Erythroblast (primary cell): Measurements from ENCODE around the gene RAB28.

Source experiments
- GATA1 ChIP-seq: IDR thresholded peaks from 2 replicates; pipeline ENCODE4 v1.6.1; 2011; ENCODE audit warnings: low read depth, mild to moderate bottlenecking, control low read depth, low read length, moderate library complexity
- POLR2A ChIP-seq: IDR thresholded peaks from 2 replicates; pipeline ENCODE4 v1.6.1; 2011; ENCODE audit warnings: mild to moderate bottlenecking, low read length

DNA sequence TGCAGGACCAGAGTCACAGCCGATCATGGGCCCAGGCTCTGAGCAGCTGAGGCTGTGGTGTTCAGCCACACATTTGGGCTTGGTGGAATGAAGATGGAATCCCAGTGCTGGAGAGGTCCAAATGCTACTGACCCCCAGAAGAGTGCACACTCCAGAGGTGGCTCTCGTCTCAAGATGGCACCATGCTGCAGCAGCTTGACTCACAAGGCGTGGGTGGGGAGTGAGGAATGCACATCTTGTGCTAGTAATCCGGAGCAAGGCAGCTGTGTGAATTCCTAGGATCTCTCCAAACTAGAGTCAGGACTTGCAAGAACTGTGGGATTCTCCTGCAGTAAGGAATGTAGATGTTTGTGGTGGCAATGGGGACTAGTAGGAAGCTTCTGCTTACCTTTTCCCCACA, 28.7 kb downstream of the RAB28 start:
- TF ChIP-seq POLR2A = no peak
- TF ChIP-seq GATA1 = no peak
